DMS79 treated with DMSO at 0.1 percent for 48 hours (cell line): ENCODE data around the gene CCBE1.
"Not testable (repeated sequence)": the region's sequence is repeated elsewhere in the genome, so short reads cannot be mapped to it uniquely, and the experiment has no call there.

Experiments used
- DNase-seq: peaks from one replicate; lab custom pipeline; 2025; lab: John Stamatoyannopoulos, UW

Gene CCBE1

GRCh38 chr18:59539108-59539507 is 158.1 kb downstream of the CCBE1 start:
- DNase-seq = no peak

- no peak for DNase-seq
Observed at GRCh38 chr18:59537579-59537978, 159.6 kb downstream of the CCBE1 start.

- no peak for DNase-seq
Observed at GRCh38 chr18:59536166-59536565, 161.1 kb downstream of the CCBE1 start.

- DNase-seq = no peak
Observed at GRCh38 chr18:59535055-59535454, 162.2 kb downstream of the CCBE1 start.

- no peak for DNase-seq
Observed at GRCh38 chr18:59528866-59529265, 168.4 kb downstream of the CCBE1 start.

- no peak for DNase-seq
Observed at GRCh38 chr18:59520562-59521355, 176.5 kb downstream of the CCBE1 start.

GRCh38 chr18:59518705-59519104 is 178.5 kb downstream of the CCBE1 start:
- no peak for DNase-seq

- DNase-seq = no peak
Observed at GRCh38 chr18:59517446-59518165, 179.6 kb downstream of the CCBE1 start.

GRCh38 chr18:59516356-59517155 is 180.7 kb downstream of the CCBE1 start:
- DNase-seq = no peak

- DNase-seq = not testable (repeated sequence)
Observed at GRCh38 chr18:59515956-59516355, 181.3 kb downstream of the CCBE1 start.

GRCh38 chr18:59515147-59515546 is 182.1 kb downstream of the CCBE1 start:
- DNase-seq = no peak

- DNase-seq = no peak
Observed at GRCh38 chr18:59514203-59514602, 183.0 kb downstream of the CCBE1 start.

GRCh38 chr18:59512025-59512755 is 185.0 kb downstream of the CCBE1 start:
- DNase-seq = no peak

GRCh38 chr18:59509481-59510442 is 187.5 kb downstream of the CCBE1 start:
- DNase-seq = no peak

GRCh38 chr18:59505356-59505755 is 191.9 kb downstream of the CCBE1 start:
- no peak for DNase-seq

- DNase-seq = no peak
Observed at GRCh38 chr18:59502274-59503175, 194.7 kb downstream of the CCBE1 start.

- DNase-seq = no peak
Observed at GRCh38 chr18:59501920-59502273, 195.3 kb downstream of the CCBE1 start.

- no peak for DNase-seq
Observed at GRCh38 chr18:59500765-59501164, 196.5 kb downstream of the CCBE1 start.

- no peak for DNase-seq
Observed at GRCh38 chr18:59498506-59499086, 198.6 kb downstream of the CCBE1 start.
